HT1080 (cell line): Measurements from ENCODE around the gene SGCB. TPM values are rescaled to one million over a fixed set of nuclear protein-coding genes. Genes with fewer than 3 reads are reported as not detected.
"Not testable (repeated sequence)": the region's sequence is repeated elsewhere in the genome, so short reads cannot be mapped to it uniquely, and the experiment has no call there.

Experiments
- DNase-seq: peaks from one replicate; pipeline ENCODE4 v3.0.0-alpha.2; 2015; ENCODE audit warnings: low read depth
- polyA plus RNA-seq, 2 experiments: library from polyadenylated mRNA; depleted of rRNA; stranded (reverse); fragments of >200 nt; gene quantifications; 2 replicates each; pipeline ENCODE4 v1.2.3, GENCODE V29; 2015
- total RNA-seq: library from RNA; depleted of rRNA; stranded (reverse); fragments of >200 nt; shearing (Covaris generic); gene quantifications from 2 replicates; pipeline ENCODE4 v1.2.3, GENCODE V29; 2014; rRNA removed

Gene SGCB
- total RNA-seq: 10.9 and 19.0 TPM in 2 replicates
- polyA plus RNA-seq (2015; cell fraction: cytosol; rRNA removed): 19.8 and 22.6 TPM in 2 replicates
- 14.7 and 14.9 TPM in 2 replicates for polyA plus RNA-seq (2015; cell fraction: nucleus; rRNA removed)

GRCh38 chr4:52038103-52038912 lies at the start of gene SGCB:
Gene SGCB, minus strand, starts transcription at chr4:52038299. Its CDS starts 40 bp downstream, at chr4:52038259.
- DNase-seq: peak; percentile 34

- not testable (repeated sequence) for DNase-seq
These were observed 48.3 kb upstream of the SGCB start for GRCh38 chr4:52086425-52086824.

GRCh38 chr4:52081216-52081615 lies 43.1 kb upstream of the SGCB start:
- DNase-seq: no peak

- DNase-seq: no peak
These were observed 41.6 kb upstream of the SGCB start for GRCh38 chr4:52079659-52080058.

GRCh38 chr4:52076731-52077130 lies 38.6 kb upstream of the SGCB start:
- DNase-seq: no peak

- DNase-seq: no peak
These were observed 33.9 kb upstream of the SGCB start for GRCh38 chr4:52071791-52072546.

- no peak for DNase-seq
These were observed 31.5 kb upstream of the SGCB start for GRCh38 chr4:52069571-52069970.

- peak; percentile 84 for DNase-seq
These were observed 21.3 kb upstream of the SGCB start for GRCh38 chr4:52059372-52059771.

GRCh38 chr4:52058275-52058674 lies 20.2 kb upstream of the SGCB start:
- no peak for DNase-seq

GRCh38 chr4:52057196-52057595 lies 19.1 kb upstream of the SGCB start:
- no peak for DNase-seq

GRCh38 chr4:52054254-52054653 lies 16.2 kb upstream of the SGCB start:
- no peak for DNase-seq

GRCh38 chr4:52052475-52052780 lies 14.3 kb upstream of the SGCB start:
- DNase-seq: no peak

- peak; percentile 71 for DNase-seq
These were observed 13.7 kb upstream of the SGCB start for GRCh38 chr4:52051615-52052474.

GRCh38 chr4:52051213-52051614 lies 13.1 kb upstream of the SGCB start, which contains the start of gene SPATA18:
Gene SPATA18, plus strand, starts transcription at chr4:52051304. Its CDS starts 401 bp downstream, at chr4:52051705.
- DNase-seq: no peak

- no peak for DNase-seq
These were observed 11.2 kb upstream of the SGCB start for GRCh38 chr4:52049266-52049665.

- DNase-seq: no peak
These were observed 6.9 kb upstream of the SGCB start for GRCh38 chr4:52045028-52045427.

GRCh38 chr4:52037689-52038102 lies 403 bp downstream of the SGCB start:
- DNase-seq: peak; percentile 31

- DNase-seq: no peak
These were observed 1.1 kb downstream of the SGCB start for GRCh38 chr4:52036886-52037530.

- DNase-seq: no peak
These were observed 2.9 kb downstream of the SGCB start for GRCh38 chr4:52035190-52035589.

GRCh38 chr4:52032005-52032404 lies 6.1 kb downstream of the SGCB start:
- DNase-seq: no peak

GRCh38 chr4:52028970-52029369 lies 9.1 kb downstream of the SGCB start:
- peak; percentile 62 for DNase-seq
